Muscle layer of duodenum (tissue), 2 donors: ENCODE data around the gene LBX2.

Experiments
- H3K27ac ChIP-seq: one replicate; pipeline ENCODE4 v1.7.0; 2013; ENCODE audit warnings: mild to moderate bottlenecking, low read length
- H3K27me3 ChIP-seq: one replicate; pipeline ENCODE4 v1.7.0; 2013; ENCODE audit warnings: low read depth, mild to moderate bottlenecking, control low read depth, low read length
- H3K36me3 ChIP-seq, 2 donors: one replicate each; pipeline ENCODE4 v1.7.0; 2013; ENCODE audit warnings: low read length in 2 of 2, control low read depth in 1 of 2, mild to moderate bottlenecking in 1 of 2; ENCODE audit not compliant: insufficient read depth in 2 of 2, control insufficient read depth in 1 of 2
- H3K4me1 ChIP-seq, 2 donors: one replicate each; pipeline ENCODE4 v1.7.0; 2013; ENCODE audit warnings: low read length in 2 of 2, mild to moderate bottlenecking in 2 of 2, control low read depth in 1 of 2, moderate library complexity in 1 of 2; ENCODE audit not compliant: insufficient read depth in 2 of 2, control insufficient read depth in 1 of 2
- H3K4me3 ChIP-seq, 2 donors: one replicate each; pipeline ENCODE4 v1.7.0; 2013; ENCODE audit warnings: low read length in 2 of 2, low read depth in 1 of 2, mild to moderate bottlenecking in 1 of 2
- H3K9me3 ChIP-seq, 2 donors: one replicate each; pipeline ENCODE4 v1.7.0; 2013; ENCODE audit warnings: low read length in 2 of 2, control low read depth in 1 of 2, mild to moderate bottlenecking in 1 of 2; ENCODE audit not compliant: control insufficient read depth in 1 of 2
- donor health status: healthy.

The LBX2 gene

GRCh38 chr2:74511104-74511989 lies 11.9 kb upstream of the LBX2 start:
- Histone ChIP-seq H3K27ac (no peak overlapping the region), H3K4me3 (no peak overlapping the region), H3K4me1 (peaks cover 6 to 39% of the 10 kb centered on the region in 2 donors), H3K36me3 (peaks cover 0 to 6% of the 10 kb centered on the region in 2 donors), H3K27me3 (peaks cover 57% of the 10 kb centered on the region), H3K9me3 (no peaks in the 10 kb centered on the region)

GRCh38 chr2:74510272-74510671 lies 10.9 kb upstream of the LBX2 start:
- Histone ChIP-seq H3K36me3 (peaks cover 5 to 13% of the 10 kb centered on the region in 2 donors), H3K27me3 (peaks cover 48% of the 10 kb centered on the region), H3K4me1 (peaks cover 14 to 39% of the 10 kb centered on the region in 2 donors)

GRCh38 chr2:74507926-74508520 lies 8.6 kb upstream of the LBX2 start:
- Histone ChIP-seq H3K9me3 (no peaks in the 10 kb centered on the region), H3K27ac (peak overlapping the region; percentile 98), H3K27me3 (peaks cover 25% of the 10 kb centered on the region), H3K4me3 (peak overlapping the region; percentile 86 to 88), H3K4me1 (peaks cover 19 to 45% of the 10 kb centered on the region in 2 donors), H3K36me3 (peaks cover 13 to 26% of the 10 kb centered on the region in 2 donors)

More at GRCh38 chr2:74510272-74510671, 10.9 kb upstream of the LBX2 start:
- Histone ChIP-seq H3K4me3 (no peak overlapping the region), H3K27ac (no peak overlapping the region), H3K9me3 (no peaks in the 10 kb centered on the region)

GRCh38 chr2:74507145-74507925 lies 7.9 kb upstream of the LBX2 start, which contains the start of gene PCGF1:
Gene PCGF1, minus strand, starts transcription at chr2:74507695. Its CDS starts 27 bp downstream, at chr2:74507668.
- Histone ChIP-seq H3K4me3 (peak within 1 kb of the TSS; percentile 86 to 88), H3K36me3 (peaks cover 13 to 26% of the 10 kb centered on the region in 2 donors), H3K9me3 (no peaks in the 10 kb centered on the region), H3K27me3 (peaks cover 19% of the 10 kb centered on the region), H3K27ac (peak within 1 kb of the TSS; percentile 98), H3K4me1 (peaks cover 19 to 51% of the 10 kb centered on the region in 2 donors)

GRCh38 chr2:74505448-74506246 lies 6.2 kb upstream of the LBX2 start:
- H3K27me3 ChIP-seq = peaks cover 15% of the 10 kb centered on the region
- no peak overlapping the region for H3K27ac ChIP-seq
- H3K36me3 ChIP-seq = peaks cover 13 to 26% of the 10 kb centered on the region in 2 donors
- H3K4me1 ChIP-seq = peaks cover 19 to 51% of the 10 kb centered on the region in 2 donors
- no peaks in the 10 kb centered on the region for H3K9me3 ChIP-seq
- peak overlapping the region; percentile 46 to 88 for H3K4me3 ChIP-seq

- Histone ChIP-seq H3K9me3 (no peaks in the 10 kb centered on the region), H3K36me3 (peaks cover 13 to 26% of the 10 kb centered on the region in 2 donors), H3K27me3 (peaks cover 19% of the 10 kb centered on the region), H3K27ac (no peak overlapping the region), H3K4me3 (peak overlapping the region; percentile 62 to 80), H3K4me1 (peaks cover 19 to 55% of the 10 kb centered on the region in 2 donors)
Observed at GRCh38 chr2:74504591-74504990, 5.2 kb upstream of the LBX2 start.

- H3K27me3 ChIP-seq = peaks cover 26% of the 10 kb centered on the region
- H3K9me3 ChIP-seq = no peaks in the 10 kb centered on the region
- H3K27ac ChIP-seq = peak overlapping the region; percentile 83
- H3K4me3 ChIP-seq = peak overlapping the region; percentile 62 to 80
- peaks cover 19 to 63% of the 10 kb centered on the region in 2 donors for H3K4me1 ChIP-seq
- peaks cover 13 to 26% of the 10 kb centered on the region in 2 donors for H3K36me3 ChIP-seq
Observed at GRCh38 chr2:74503506-74504475, 4.4 kb upstream of the LBX2 start.

GRCh38 chr2:74502720-74503505 lies 3.5 kb upstream of the LBX2 start:
- Histone ChIP-seq H3K36me3 (peaks cover 13 to 26% of the 10 kb centered on the region in 2 donors), H3K4me1 (peaks cover 22 to 66% of the 10 kb centered on the region in 2 donors), H3K27ac (peak overlapping the region; percentile 83), H3K27me3 (peaks cover 32% of the 10 kb centered on the region), H3K9me3 (no peaks in the 10 kb centered on the region), H3K4me3 (peak overlapping the region; percentile 62 to 80)

- peaks cover 33% of the 10 kb centered on the region for H3K27me3 ChIP-seq
- H3K36me3 ChIP-seq = peaks cover 13 to 22% of the 10 kb centered on the region in 2 donors
- peaks cover 22 to 71% of the 10 kb centered on the region in 2 donors for H3K4me1 ChIP-seq
- peak overlapping the region; percentile 83 for H3K27ac ChIP-seq
- no peaks in the 10 kb centered on the region for H3K9me3 ChIP-seq
- H3K4me3 ChIP-seq = peak overlapping the region; percentile 62 to 80
Observed at GRCh38 chr2:74502147-74502719, 2.8 kb upstream of the LBX2 start.
